Measurements from ENCODE around the gene PEX11B.

PEX11B gene

DNA sequence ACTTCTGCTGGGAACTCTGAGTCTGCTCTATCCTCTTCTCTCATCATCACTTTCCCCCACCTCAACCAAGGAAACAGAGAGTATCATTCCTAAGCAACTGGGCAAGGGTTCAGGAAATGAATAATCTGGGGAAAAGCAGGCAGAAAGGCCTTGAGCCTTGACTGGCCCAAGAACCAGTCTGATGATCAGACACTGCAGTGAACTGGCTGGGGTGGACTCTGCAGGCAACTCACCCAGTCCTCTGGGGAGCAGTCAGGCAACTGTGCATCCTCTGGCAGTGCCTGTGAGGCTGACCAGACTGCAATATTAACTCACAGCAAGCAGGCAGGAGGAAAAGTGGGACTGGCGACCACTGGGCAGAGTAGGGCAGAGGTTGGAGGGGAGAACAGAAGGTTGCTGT is 33.8 kb downstream of the PEX11B start:
- no peak for TF ChIP-seq GATA3 (IDR thresholded peaks at IDR 0.05; ENCODE audit: low read depth, low read length)
- no peak for TF ChIP-seq GATA2 (IDR thresholded peaks at IDR 0.05; ENCODE audit: low read depth, low read length)

DNA sequence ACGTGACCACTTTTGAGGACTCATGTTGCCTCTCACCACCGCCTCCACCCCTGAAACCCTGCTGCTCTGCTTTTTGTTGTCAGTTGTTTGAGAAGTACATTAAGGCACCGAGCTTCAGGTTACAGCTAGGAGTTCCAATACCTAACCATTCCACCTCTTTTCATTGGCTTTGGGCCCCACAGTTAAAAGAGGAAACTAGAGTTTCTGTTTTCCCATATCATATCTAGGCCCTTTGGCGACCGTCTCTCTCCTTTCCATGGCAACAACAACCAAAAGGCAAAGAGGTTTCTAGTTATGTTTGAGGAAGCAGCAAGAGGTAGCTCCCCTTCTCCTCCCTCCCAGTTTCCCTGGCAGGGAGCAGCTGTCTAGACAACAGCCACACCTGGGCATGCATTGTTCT is 38.7 kb downstream of the PEX11B start:
- TF ChIP-seq GATA3 (IDR thresholded peaks at IDR 0.05; ENCODE audit: low read depth, low read length), result no peak
- TF ChIP-seq GATA2 (IDR thresholded peaks at IDR 0.05; ENCODE audit: low read depth, low read length), result no peak

- TF ChIP-seq GATA2 (IDR thresholded peaks at IDR 0.05; ENCODE audit: low read depth, low read length), result no peak
- no peak for TF ChIP-seq GATA3 (IDR thresholded peaks at IDR 0.05; ENCODE audit: low read depth, low read length)
Observed at GRCh38 chr1:145878724-145879123, 39.8 kb downstream of the PEX11B start.

DNA sequence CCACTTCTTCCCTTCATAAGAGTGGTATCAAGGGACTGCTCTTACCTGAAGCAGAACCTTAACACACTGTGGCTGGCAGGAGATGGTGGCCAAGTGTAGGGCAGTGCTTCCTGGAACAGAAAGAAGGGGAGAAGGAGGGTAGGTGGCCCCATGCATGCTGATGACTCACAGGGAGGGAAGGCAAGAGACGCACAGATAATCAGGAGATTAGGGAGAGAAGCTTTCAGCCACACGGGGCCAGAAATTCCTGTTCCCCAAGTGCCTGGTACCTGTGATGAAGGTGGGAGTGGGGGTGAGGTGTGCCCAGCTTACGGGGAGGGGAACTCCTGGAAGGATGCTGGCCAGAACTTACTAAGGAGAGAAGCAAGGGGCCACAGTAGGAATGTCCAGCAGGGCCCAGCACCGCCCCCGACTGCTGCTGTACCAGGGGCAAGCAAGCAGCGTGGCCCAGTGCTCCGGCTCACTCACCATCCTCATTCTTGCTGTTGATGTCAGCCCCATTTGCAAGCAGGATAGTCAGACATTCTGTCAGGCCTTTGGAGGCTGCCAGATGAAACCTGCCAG is 40.5 kb downstream of the PEX11B start:
- TF ChIP-seq GATA2 (IDR thresholded peaks at IDR 0.05; ENCODE audit: low read depth, low read length), result no peak
- TF ChIP-seq GATA3 (IDR thresholded peaks at IDR 0.05; ENCODE audit: low read depth, low read length), result no peak

DNA sequence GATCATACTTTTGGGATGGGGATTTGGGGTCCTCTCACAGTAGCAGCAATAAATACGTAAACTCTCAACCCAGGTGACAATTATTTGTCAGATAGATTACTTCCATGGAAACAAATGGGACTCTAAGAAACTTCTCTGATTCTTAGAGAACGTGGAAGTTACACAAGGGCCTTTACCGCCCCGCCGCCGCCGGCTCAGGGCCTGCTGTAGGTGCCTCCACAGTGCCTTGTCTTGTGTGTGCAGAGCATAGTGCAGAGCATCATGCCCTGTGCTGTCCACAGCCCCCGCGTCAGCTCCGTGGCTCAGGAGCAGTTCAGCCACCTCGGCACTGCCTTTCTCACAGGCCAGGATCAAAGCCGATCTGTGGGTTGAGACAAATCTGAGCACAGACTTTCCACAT is 43.9 kb downstream of the PEX11B start:
- TF ChIP-seq GATA3 (IDR thresholded peaks at IDR 0.05; ENCODE audit: low read depth, low read length), result no peak
- no peak for TF ChIP-seq GATA2 (IDR thresholded peaks at IDR 0.05; ENCODE audit: low read depth, low read length)

- TF ChIP-seq GATA3 (IDR thresholded peaks at IDR 0.05; ENCODE audit: low read depth, low read length) (no peak), GATA2 (IDR thresholded peaks at IDR 0.05; ENCODE audit: low read depth, low read length) (no peak)
Observed at GRCh38 chr1:145871994-145872924, 46.3 kb downstream of the PEX11B start.

GRCh38 chr1:145868232-145868631 is 50.3 kb downstream of the PEX11B start:
- TF ChIP-seq GATA2 (IDR thresholded peaks at IDR 0.05; ENCODE audit: low read depth, low read length), result no peak
- no peak for TF ChIP-seq GATA3 (IDR thresholded peaks at IDR 0.05; ENCODE audit: low read depth, low read length)

GRCh38 chr1:145863282-145864018 is 55.1 kb downstream of the PEX11B start:
- TF ChIP-seq GATA2 (IDR thresholded peaks at IDR 0.05; ENCODE audit: low read depth, low read length) (no peak), GATA3 (IDR thresholded peaks at IDR 0.05; ENCODE audit: low read depth, low read length) (no peak)
